Measurements from ENCODE around the gene DYDC2. TPM values are rescaled to one million over a fixed set of nuclear protein-coding genes. Genes with fewer than 3 reads are reported as not detected.
A peak's percentile ranks its signal among the peaks of the same experiment; 100 is the strongest.
"Not testable (repeated sequence)": the region's sequence is repeated elsewhere in the genome, so short reads cannot be mapped to it uniquely, and the experiment has no call there.

Gene DYDC2
- total RNA-seq, 1 donor from 2014 or later, result not detected

- Histone ChIP-seq H3K9ac (ENCODE audit: low read length) (no peak overlapping the region), H3K4me3 (ENCODE audit: insufficient read depth, low read depth, low read length) (peak overlapping the region; percentile 46), H2AFZ (ENCODE audit: low read depth, low read length) (peak overlapping the region; percentile 49), H3K4me1 (ENCODE audit: insufficient read depth, low read length) (peaks cover 2% of the 10 kb centered on the region), H4K20me1 (ENCODE audit: insufficient read depth, low read length) (no peaks in the 10 kb centered on the region), H3K27ac (ENCODE audit: low read depth, low read length) (no peak overlapping the region), H3K79me2 (ENCODE audit: insufficient read depth, low read length) (no peaks in the 10 kb centered on the region), H3K27me3 (ENCODE audit: insufficient read depth, low read length) (peaks cover 18% of the 10 kb centered on the region), H3K9me3 (ENCODE audit: insufficient read depth, low read depth, low read length) (no peaks in the 10 kb centered on the region), H3K36me3 (ENCODE audit: insufficient read depth, low read length) (no peaks in the 10 kb centered on the region), H3K4me2 (ENCODE audit: low read length) (peak overlapping the region; percentile 80)
- no peak overlapping the region for H3K27ac Mint-ChIP-seq (ENCODE audit: unreplicated experiment)
- peaks cover 2% of the 10 kb centered on the region for H3K9me3 Mint-ChIP-seq (ENCODE audit: unreplicated experiment)
- peak overlapping the region; percentile 85 for H3K4me3 Mint-ChIP-seq (ENCODE audit: unreplicated experiment)
- H3K4me1 Mint-ChIP-seq (ENCODE audit: low read depth, unreplicated experiment), result no peaks in the 10 kb centered on the region
- TF ChIP-seq EZH2 (IDR thresholded peaks at IDR 0.05; ENCODE audit: insufficient read depth, low read length) (no peak), CTCF (IDR thresholded peaks at IDR 0.05; ENCODE audit: insufficient read depth, low read depth, low read length) (no peak)
- H3K27me3 Mint-ChIP-seq (ENCODE audit: low read depth, unreplicated experiment), result peaks cover 20% of the 10 kb centered on the region
- FAIRE-seq (no peak), DNase-seq (ENCODE audit: low read depth) (no peak)
- H3K36me3 Mint-ChIP-seq (ENCODE audit: low read depth, unreplicated experiment), result no peaks in the 10 kb centered on the region
These were observed 639 bp downstream of the DYDC2 start for GRCh38 chr10:80356989-80357850.

GRCh38 chr10:80357851-80358125 is 1.2 kb downstream of the DYDC2 start:
- no peak overlapping the region for H3K27ac Mint-ChIP-seq (ENCODE audit: unreplicated experiment)
- peaks cover 21% of the 10 kb centered on the region for H3K27me3 Mint-ChIP-seq (ENCODE audit: low read depth, unreplicated experiment)
- no peak overlapping the region for H3K4me3 ChIP-seq (ENCODE audit: insufficient read depth, low read depth, low read length)
- FAIRE-seq (no peak), DNase-seq (ENCODE audit: low read depth) (no peak)
- no peak for TF ChIP-seq EZH2 (IDR thresholded peaks at IDR 0.05; ENCODE audit: insufficient read depth, low read length)
- TF ChIP-seq CTCF (IDR thresholded peaks at IDR 0.05; ENCODE audit: insufficient read depth, low read depth, low read length), result no peak
- peaks cover 2% of the 10 kb centered on the region for H3K9me3 Mint-ChIP-seq (ENCODE audit: unreplicated experiment)
- no peak overlapping the region for H3K4me2 ChIP-seq (ENCODE audit: low read length)
- no peaks in the 10 kb centered on the region for H4K20me1 ChIP-seq (ENCODE audit: insufficient read depth, low read length)
- peaks cover 18% of the 10 kb centered on the region for H3K27me3 ChIP-seq (ENCODE audit: insufficient read depth, low read length)
- no peak overlapping the region for H3K27ac ChIP-seq (ENCODE audit: low read depth, low read length)
- H2AFZ ChIP-seq (ENCODE audit: low read depth, low read length), result no peak overlapping the region
- H3K4me1 Mint-ChIP-seq (ENCODE audit: low read depth, unreplicated experiment), result no peaks in the 10 kb centered on the region
- no peak overlapping the region for H3K9ac ChIP-seq (ENCODE audit: low read length)
- no peaks in the 10 kb centered on the region for H3K36me3 ChIP-seq (ENCODE audit: insufficient read depth, low read length)
- H3K4me3 Mint-ChIP-seq (ENCODE audit: unreplicated experiment), result no peak overlapping the region
- H3K79me2 ChIP-seq (ENCODE audit: insufficient read depth, low read length), result no peaks in the 10 kb centered on the region
- no peaks in the 10 kb centered on the region for H3K36me3 Mint-ChIP-seq (ENCODE audit: low read depth, unreplicated experiment)
- H3K9me3 ChIP-seq (ENCODE audit: insufficient read depth, low read depth, low read length), result no peaks in the 10 kb centered on the region
- peaks cover 2% of the 10 kb centered on the region for H3K4me1 ChIP-seq (ENCODE audit: insufficient read depth, low read length)

GRCh38 chr10:80358925-80359324 is 2.3 kb downstream of the DYDC2 start:
- H3K4me1 ChIP-seq (ENCODE audit: insufficient read depth, low read length); H3K79me2 ChIP-seq (ENCODE audit: insufficient read depth, low read length); H3K9me3 Mint-ChIP-seq (ENCODE audit: unreplicated experiment); FAIRE-seq; H3K36me3 ChIP-seq (ENCODE audit: insufficient read depth, low read length); H3K4me1 Mint-ChIP-seq (ENCODE audit: low read depth, unreplicated experiment); H3K27ac ChIP-seq (ENCODE audit: low read depth, low read length); H3K9me3 ChIP-seq (ENCODE audit: insufficient read depth, low read depth, low read length); H3K27ac Mint-ChIP-seq (ENCODE audit: unreplicated experiment); H3K9ac ChIP-seq (ENCODE audit: low read length); H3K4me2 ChIP-seq (ENCODE audit: low read length); H3K36me3 Mint-ChIP-seq (ENCODE audit: low read depth, unreplicated experiment); H3K4me3 ChIP-seq (ENCODE audit: insufficient read depth, low read depth, low read length); DNase-seq (ENCODE audit: low read depth); H3K4me3 Mint-ChIP-seq (ENCODE audit: unreplicated experiment); H2AFZ ChIP-seq (ENCODE audit: low read depth, low read length); H4K20me1 ChIP-seq (ENCODE audit: insufficient read depth, low read length): not testable (repeated sequence)
- peaks cover 21% of the 10 kb centered on the region for H3K27me3 Mint-ChIP-seq (ENCODE audit: low read depth, unreplicated experiment)
- peaks cover 18% of the 10 kb centered on the region for H3K27me3 ChIP-seq (ENCODE audit: insufficient read depth, low read length)
